Motor neuron (in vitro differentiated cells): ENCODE data around the gene UGT1A6. TPM values are rescaled to one million over a fixed set of nuclear protein-coding genes. Genes with fewer than 3 reads are reported as not detected.
"Not testable (repeated sequence)": the region's sequence is repeated elsewhere in the genome, so short reads cannot be mapped to it uniquely, and the experiment has no call there.

ENCODE experiments used
- ATAC-seq, 8 experiments: fragments of 200-7000 bp; cut with Tn5 transposase; replicated peaks in 6 of 8; 2 replicates each; pipeline ENCODE4 v1.8.0; 2021; ENCODE audit warnings: mild to moderate bottlenecking in 8 of 8, moderate library complexity in 8 of 8
- H3K27ac ChIP-seq, 2 donors: fragments of 250-450 bp; sonication (Bioruptor Pico); 2 replicates each; pipeline ENCODE4 v1.9.0; 2021; ENCODE audit warnings: antibody characterized with exemption in 2 of 2, mild to moderate bottlenecking in 2 of 2, moderate library complexity in 1 of 2
- H3K4me1 ChIP-seq, 2 donors: fragments of 250-450 bp; sonication (Bioruptor Pico); replicated peaks in 1 of 2; 2 replicates each; pipeline ENCODE4 v1.6.1; 2021; ENCODE audit warnings: antibody characterized with exemption in 2 of 2, mild to moderate bottlenecking in 2 of 2, moderate library complexity in 1 of 2
- H3K4me3 ChIP-seq, 5 donors: fragments of 250-450 bp; sonication (Bioruptor Pico); 2 replicates each; pipeline ENCODE4 v1.9.0; 2021; ENCODE audit warnings: antibody characterized with exemption in 5 of 5, mild to moderate bottlenecking in 5 of 5, moderate library complexity in 4 of 5
- WGBS, 10 experiments: fragments of 450-650 bp; shearing (Covaris generic); methylation state at CpG; one replicate each; pipeline ENCODE4 v1.0.0; 2022; 5-methylcytosine and 5-hydroxymethylcytosine counted together
- in situ Hi-C, 9 experiments: fragments of 400-800 bp; cut with MboI; loops; one replicate each; pipeline ENCODE4 v1.15.0; 2021; ENCODE audit warnings: low sequenced_read_pairs in 9 of 9, low pct_unique_long_range_greater_than_20kb in 2 of 9; ENCODE audit not compliant: unreplicated experiment in 9 of 9
- total RNA-seq, 8 experiments: library from RNA; unstranded; fragments of 300-600 nt; gene quantifications; 2 replicates each; pipeline versions ENCODE4 v1.2.3 to v1.2.4, GENCODE V29; 2022

UGT1A6 gene
- total RNA-seq, 8 experiments from 2014 or later: 0.21 to 6.9 (median 1.2) TPM; not detected in 3

GRCh38 chr2:233745838-233746237 lies 53.1 kb downstream of the UGT1A6 start:
- H3K4me1 ChIP-seq, H3K27ac ChIP-seq, ATAC-seq, in situ Hi-C loops, H3K4me3 ChIP-seq: not testable (repeated sequence)
- 60% methylated on average over 1 of the region's 2 CpGs; no CpG with 5 or more reads in 9 of the 10 experiments for WGBS, 10 experiments

- Histone ChIP-seq H3K27ac (no peak overlapping the region), H3K4me3 (no peak overlapping the region), H3K4me1 (no peaks in the 10 kb centered on the region)
- in situ Hi-C loops: no loop called here
- peak in 2 of 8 experiments; percentile 19 to 23 for ATAC-seq
- WGBS, 10 experiments: 33 to 87% (median 53%) methylated on average over 1 to 9 of the region's 10 CpGs
These were observed 54.0 kb downstream of the UGT1A6 start for GRCh38 chr2:233746475-233747282.

DNA sequence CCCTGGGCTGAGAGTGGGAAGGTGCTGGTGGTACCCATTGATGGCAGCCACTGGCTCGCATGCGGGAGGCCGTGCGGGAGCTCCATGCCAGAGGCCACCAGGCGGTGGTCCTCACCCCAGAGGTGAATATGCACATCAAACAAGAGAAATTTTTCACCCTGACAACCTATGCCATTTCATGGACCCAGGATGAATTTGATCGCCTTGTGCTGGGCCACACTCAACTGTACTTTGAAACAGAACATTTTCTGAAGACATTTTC lies 54.5 kb downstream of the UGT1A6 start:
- ATAC-seq: no peak
- in situ Hi-C loops: no loop called here
- 60 to 100% (median 68%) methylated on average over 1 to 6 of the region's 6 CpGs; no CpG with 5 or more reads in 5 of the 10 experiments for WGBS, 10 experiments
- Histone ChIP-seq H3K4me3 (no peak overlapping the region), H3K27ac (no peak overlapping the region), H3K4me1 (no peaks in the 10 kb centered on the region)

- in situ Hi-C loops, H3K27ac ChIP-seq, H3K4me3 ChIP-seq, H3K4me1 ChIP-seq, ATAC-seq: not testable (repeated sequence)
- 40% methylated on average over 1 of the region's 2 CpGs; no CpG with 5 or more reads in 9 of the 10 experiments for WGBS, 10 experiments
These were observed 58.0 kb downstream of the UGT1A6 start for GRCh38 chr2:233750689-233751088.

GRCh38 chr2:233751212-233752009 lies 58.7 kb downstream of the UGT1A6 start:
- H3K4me3 ChIP-seq, in situ Hi-C loops, H3K27ac ChIP-seq, H3K4me1 ChIP-seq, ATAC-seq: not testable (repeated sequence)
- WGBS, 10 experiments: 7 to 100% (median 50%) methylated on average over 1 to 2 of the region's 2 CpGs; no CpG with 5 or more reads in 1 of the 10 experiments

GRCh38 chr2:233754872-233755611 lies 62.4 kb downstream of the UGT1A6 start:
- H3K4me1 ChIP-seq: no peaks in the 10 kb centered on the region
- in situ Hi-C loops: no loop called here
- ATAC-seq: no peak

GRCh38 chr2:233756429-233757081 lies 63.9 kb downstream of the UGT1A6 start:
- Histone ChIP-seq H3K4me3 (no peak overlapping the region), H3K4me1 (no peaks in the 10 kb centered on the region), H3K27ac (no peak overlapping the region)
- ATAC-seq: no peak
- 0 to 88% (median 70%) methylated on average over 1 to 5 of the region's 7 CpGs; no CpG with 5 or more reads in 1 of the 10 experiments for WGBS, 10 experiments
- in situ Hi-C loops: no loop called here

More at GRCh38 chr2:233754872-233755611, 62.4 kb downstream of the UGT1A6 start:
- no peak overlapping the region for H3K27ac ChIP-seq
- no peak overlapping the region for H3K4me3 ChIP-seq
- WGBS, 10 experiments: 90 to 100% (median 100%) methylated on average over 2 to 13 of the region's 44 CpGs; no CpG with 5 or more reads in 5 of the 10 experiments

GRCh38 chr2:233758141-233758540 lies 65.5 kb downstream of the UGT1A6 start:
- Histone ChIP-seq H3K4me1 (no peaks in the 10 kb centered on the region), H3K4me3 (no peak overlapping the region), H3K27ac (no peak overlapping the region)
- in situ Hi-C loops: no loop called here
- no peak for ATAC-seq

- Histone ChIP-seq H3K27ac (no peak overlapping the region), H3K4me1 (no peaks in the 10 kb centered on the region), H3K4me3 (no peak overlapping the region)
- 83 to 100% (median 90%) methylated on average over 1 to 2 of the region's 2 CpGs; no CpG with 5 or more reads in 1 of the 10 experiments for WGBS, 10 experiments
- in situ Hi-C loops: no loop called here
- ATAC-seq: no peak
These were observed 66.2 kb downstream of the UGT1A6 start for GRCh38 chr2:233758849-233759248.

GRCh38 chr2:233760043-233760442 lies 67.4 kb downstream of the UGT1A6 start, which contains the start of gene UGT1A1:
UGT1A1 (plus strand) TSS chr2:233760270; CDS start chr2:233760288, 18 bp downstream.
- in situ Hi-C loops: no loop called here
- WGBS, 10 experiments: 40 to 100% (median 81%) methylated on average over 1 to 6 of the region's 6 CpGs; no CpG with 5 or more reads in 2 of the 10 experiments
- Histone ChIP-seq H3K4me3 (no peak within 1 kb of the TSS), H3K27ac (no peak within 1 kb of the TSS), H3K4me1 (no peaks in the 10 kb centered on the region)
- no peak for ATAC-seq

DNA sequence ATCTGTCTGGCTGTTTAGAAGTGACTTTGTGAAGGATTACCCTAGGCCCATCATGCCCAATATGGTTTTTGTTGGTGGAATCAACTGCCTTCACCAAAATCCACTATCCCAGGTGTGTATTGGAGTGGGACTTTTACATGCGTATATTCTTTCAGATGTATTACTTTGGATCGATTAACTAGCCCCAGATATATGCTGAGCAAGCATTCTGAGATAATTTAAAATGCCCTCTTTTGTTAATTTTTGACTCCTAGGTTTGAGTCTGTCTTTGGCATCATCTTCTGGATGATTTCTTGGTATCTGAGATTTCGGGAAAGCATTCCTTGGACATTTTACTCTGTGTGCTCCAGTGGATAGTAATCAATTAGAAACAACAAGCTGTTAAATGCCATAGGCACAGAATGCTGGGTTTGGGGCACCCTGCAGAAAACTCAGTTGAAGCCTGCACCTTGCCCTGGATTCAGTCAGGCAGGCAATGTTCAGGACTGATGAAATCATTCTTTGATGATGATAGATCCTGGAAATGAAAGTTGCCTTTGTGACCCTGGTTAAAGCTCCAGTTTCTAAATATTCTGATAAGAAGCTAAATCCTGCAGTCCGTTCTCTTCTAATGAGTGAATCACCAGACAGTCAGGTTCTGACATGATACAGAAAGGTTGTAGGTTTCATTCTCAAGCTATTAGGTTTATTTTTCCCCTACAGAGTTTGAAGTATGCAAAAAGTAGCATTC lies 68.5 kb downstream of the UGT1A6 start:
- WGBS, 10 experiments: 50 to 100% (median 89%) methylated on average over 1 to 4 of the region's 4 CpGs; no CpG with 5 or more reads in 2 of the 10 experiments

GRCh38 chr2:233764264-233764663 lies 71.6 kb downstream of the UGT1A6 start:
- peak in 2 of 8 experiments; percentile 61 to 62 for ATAC-seq
- in situ Hi-C loops: no loop called here
- Histone ChIP-seq H3K4me1 (peaks cover 3% of the 10 kb centered on the region in 2 donors), H3K27ac (no peak overlapping the region), H3K4me3 (no peak overlapping the region)
- 20 to 100% (median 63%) methylated on average over 1 to 5 of the region's 7 CpGs; no CpG with 5 or more reads in 3 of the 10 experiments for WGBS, 10 experiments

More for the DNA sequence above, 68.5 kb downstream of the UGT1A6 start:
- in situ Hi-C loops: no loop called here
- no peak for ATAC-seq
- no peak overlapping the region for H3K27ac ChIP-seq
- no peak overlapping the region for H3K4me3 ChIP-seq
- H3K4me1 ChIP-seq: no peaks in the 10 kb centered on the region
